RWPE1 (cell line): Measurements from ENCODE around the gene TBC1D1.

Experiments
- CTCF ChIA-PET: fragments of 350-600 bp; sonication (Branson Sonifier 250); formaldehyde crosslinking; extraction: SDS; loops from one replicate; lab custom pipeline; 2021; lab: Yijun Ruan, JAX
- POLR2A ChIA-PET: fragments of 400-600 bp; formaldehyde crosslinking; extraction: SDS; loops from one replicate; lab custom pipeline; 2020; ENCODE audit warnings: antibody characterized with exemption; ENCODE audit not compliant: low non-redundant PET; lab: Yijun Ruan, JAX
- DNase-seq: peaks from one replicate; pipeline ENCODE4 v3.0.0; 2012; ENCODE audit warnings: low spot score
- H3K27ac ChIP-seq: fragments of 450-650 bp; 2 replicates; pipeline ENCODE4 v1.5.1; 2017
- TF ChIP-seq, protein P1 (sequence below): fragments of 450-650 bp; conservative IDR thresholded peaks from 2 replicates; pipeline ENCODE4 v1.5.1; 2017; ENCODE audit warnings: low read depth, mild to moderate bottlenecking

TBC1D1 gene

DNA sequence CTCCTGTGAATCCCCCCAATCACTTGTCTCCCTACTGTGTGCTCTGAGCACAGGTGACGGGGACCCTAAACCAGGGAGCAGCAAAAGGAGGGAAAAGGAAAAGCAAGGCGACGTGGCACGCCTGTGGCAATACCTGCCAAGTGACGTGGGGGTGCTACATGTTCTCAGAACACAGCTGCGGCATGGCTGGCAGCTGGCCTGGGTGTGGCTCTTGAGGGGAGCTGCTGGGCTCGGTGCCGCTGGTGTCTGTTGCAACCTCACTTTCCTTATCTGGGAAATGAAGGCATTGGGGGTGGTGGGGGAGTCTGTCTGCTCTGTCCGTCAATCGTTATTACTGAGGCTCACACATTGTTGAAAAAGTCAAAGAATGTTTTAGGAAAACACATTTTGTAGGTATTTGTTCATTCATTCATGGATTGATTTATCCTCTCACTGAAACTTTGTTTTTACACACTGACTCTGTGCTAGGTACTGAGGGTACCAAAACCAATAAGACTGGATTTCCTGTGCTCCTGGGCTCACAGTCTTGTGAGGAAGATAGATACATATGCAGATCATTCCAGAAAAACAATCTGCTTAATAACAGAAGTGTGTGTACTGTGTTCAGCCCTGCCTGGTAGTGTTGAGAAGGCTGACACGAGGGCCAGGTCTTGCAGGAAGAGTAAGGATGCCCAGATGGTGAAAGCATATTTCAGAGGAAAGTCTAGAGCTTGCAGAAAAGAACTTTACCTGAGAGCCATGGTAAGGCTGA is 286.9 kb downstream of the TBC1D1 start:
- ChIA-PET POLR2A (no interaction called here), CTCF (interaction anchor here (1.1 kb wide), 1 partner anchor 109 kb away, joined by 3 read pairs; no protein-coding TSS in a partner anchor)
- TF ChIP-seq, protein P1, sequence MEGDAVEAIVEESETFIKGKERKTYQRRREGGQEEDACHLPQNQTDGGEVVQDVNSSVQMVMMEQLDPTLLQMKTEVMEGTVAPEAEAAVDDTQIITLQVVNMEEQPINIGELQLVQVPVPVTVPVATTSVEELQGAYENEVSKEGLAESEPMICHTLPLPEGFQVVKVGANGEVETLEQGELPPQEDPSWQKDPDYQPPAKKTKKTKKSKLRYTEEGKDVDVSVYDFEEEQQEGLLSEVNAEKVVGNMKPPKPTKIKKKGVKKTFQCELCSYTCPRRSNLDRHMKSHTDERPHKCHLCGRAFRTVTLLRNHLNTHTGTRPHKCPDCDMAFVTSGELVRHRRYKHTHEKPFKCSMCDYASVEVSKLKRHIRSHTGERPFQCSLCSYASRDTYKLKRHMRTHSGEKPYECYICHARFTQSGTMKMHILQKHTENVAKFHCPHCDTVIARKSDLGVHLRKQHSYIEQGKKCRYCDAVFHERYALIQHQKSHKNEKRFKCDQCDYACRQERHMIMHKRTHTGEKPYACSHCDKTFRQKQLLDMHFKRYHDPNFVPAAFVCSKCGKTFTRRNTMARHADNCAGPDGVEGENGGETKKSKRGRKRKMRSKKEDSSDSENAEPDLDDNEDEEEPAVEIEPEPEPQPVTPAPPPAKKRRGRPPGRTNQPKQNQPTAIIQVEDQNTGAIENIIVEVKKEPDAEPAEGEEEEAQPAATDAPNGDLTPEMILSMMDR: no peak
- DNase-seq: no peak
- peak overlapping the region; percentile 41; the same call in 1 of the 2 replicates for H3K27ac ChIP-seq

GRCh38 chr4:38178392-38178995 is 287.6 kb downstream of the TBC1D1 start:
- CTCF ChIA-PET: interaction anchor here (0.6 to 2.5 kb wide), 7 partner anchors 52 to 1390 kb away, joined by 3 to 14 read pairs (median 3); no protein-coding TSS in a partner anchor
- DNase-seq: no peak
- H3K27ac ChIP-seq: no peak overlapping the region
- TF ChIP-seq, protein P1: no peak
- POLR2A ChIA-PET: no interaction called here

- no peak overlapping the region for H3K27ac ChIP-seq
- TF ChIP-seq, protein P1: peak; percentile 91
- CTCF ChIA-PET: interaction anchor here (0.5 to 2.6 kb wide), 38 partner anchors 9 to 1289 kb away, joined by 3 to 32 read pairs (median 3); no protein-coding TSS in a partner anchor
- POLR2A ChIA-PET: no interaction called here
- peak; percentile 64 for DNase-seq
Observed at GRCh38 chr4:38179690-38180377, 288.9 kb downstream of the TBC1D1 start.

DNA sequence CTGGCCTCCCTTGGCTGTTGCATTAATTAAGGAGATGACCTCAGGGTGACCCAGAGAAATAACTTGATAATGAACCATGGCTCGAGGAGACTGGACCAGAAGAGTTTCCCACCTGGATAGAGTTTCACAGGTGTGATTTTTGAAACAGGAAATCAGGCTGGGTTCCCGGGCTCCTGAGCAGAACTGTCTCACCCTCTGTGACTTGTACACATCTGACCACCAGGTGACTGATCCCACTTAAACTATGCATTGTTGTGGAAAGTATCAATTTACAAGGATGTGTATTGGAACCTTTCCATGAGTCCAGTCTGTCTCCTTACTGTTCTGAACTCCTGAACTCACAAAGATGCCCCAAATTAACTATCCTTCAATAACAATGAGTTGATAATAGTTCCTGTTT is 289.6 kb downstream of the TBC1D1 start:
- CTCF ChIA-PET: interaction anchor here (0.5 to 2.6 kb wide), 12 partner anchors 8 to 602 kb away, joined by 3 to 32 read pairs (median 6); partner anchors contain the start of gene TLR10
- POLR2A ChIA-PET: no interaction called here
- TF ChIP-seq, protein P1: no peak
- H3K27ac ChIP-seq: no peak overlapping the region
- DNase-seq: no peak

DNA sequence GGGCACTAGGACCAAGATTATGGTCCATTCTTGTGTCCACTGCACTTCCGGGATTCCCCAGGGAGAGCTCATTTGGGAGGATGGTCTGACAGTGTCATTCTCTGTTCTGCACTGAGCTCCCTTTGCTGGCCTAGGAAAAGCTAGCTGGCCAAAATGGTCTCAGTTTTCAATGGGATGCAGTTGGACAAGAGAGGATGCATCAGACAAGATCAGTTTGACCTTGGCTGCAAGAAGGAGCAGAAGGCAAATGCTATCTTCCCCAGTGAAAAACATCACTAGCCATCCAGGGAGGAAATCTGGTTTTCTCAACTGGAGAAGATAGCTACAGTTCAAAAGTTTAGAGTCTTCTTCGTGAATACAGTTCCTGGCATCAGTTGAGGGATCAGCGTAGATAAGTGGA is 290.4 kb downstream of the TBC1D1 start:
- no peak for DNase-seq
- CTCF ChIA-PET: interaction anchor here (0.6 to 2.6 kb wide), 9 partner anchors 12 to 601 kb away, joined by 3 to 32 read pairs (median 5); partner anchors contain the start of gene TLR10
- TF ChIP-seq, protein P1: no peak
- POLR2A ChIA-PET: no interaction called here
- no peak overlapping the region for H3K27ac ChIP-seq
